H9 (cell line): ENCODE data around the gene LRFN2. TPM values are rescaled to one million over a fixed set of nuclear protein-coding genes. Genes with fewer than 3 reads are reported as not detected.

Source experiments
- DNase-seq: peaks from one replicate; pipeline ENCODE4 v3.0.0-alpha.2; 2017
- H2AFZ ChIP-seq: one replicate; pipeline ENCODE4 v1.6.1; 2013; ENCODE audit warnings: mild to moderate bottlenecking, low read length, control low read depth, moderate library complexity
- H2AK5ac ChIP-seq: 2 replicates; pipeline ENCODE4 v1.6.1; 2013; ENCODE audit warnings: low read length, control low read depth, mixed read lengths; ENCODE audit not compliant: insufficient read length
- H2BK120ac ChIP-seq: one replicate; pipeline ENCODE4 v1.6.1; 2013; ENCODE audit warnings: low read depth, mild to moderate bottlenecking, low read length, control low read depth, inconsistent platforms; ENCODE audit not compliant: poor library complexity, severe bottlenecking
- H2BK12ac ChIP-seq: 2 replicates; pipeline ENCODE4 v1.6.1; 2013; ENCODE audit warnings: low read length, control low read depth, mixed read lengths, low read depth; ENCODE audit not compliant: insufficient read length
- H2BK15ac ChIP-seq: 2 replicates; pipeline ENCODE4 v1.6.1; 2013; ENCODE audit warnings: low read depth, low read length, control low read depth
- H2BK20ac ChIP-seq: one replicate; pipeline ENCODE4 v1.6.1; 2013; ENCODE audit warnings: low read depth, mild to moderate bottlenecking, low read length, control low read depth, inconsistent platforms; ENCODE audit not compliant: poor library complexity, severe bottlenecking
- H2BK5ac ChIP-seq: 2 replicates; pipeline ENCODE4 v1.6.1; 2013; ENCODE audit warnings: low read length, control low read depth, mixed read lengths; ENCODE audit not compliant: insufficient read length
- H3K14ac ChIP-seq: 2 replicates; pipeline ENCODE4 v1.6.1; 2013; ENCODE audit warnings: low read length, control low read depth; ENCODE audit not compliant: insufficient read depth
- H3K18ac ChIP-seq: 2 replicates; pipeline ENCODE4 v1.6.1; 2013; ENCODE audit warnings: low read depth, mild to moderate bottlenecking, mixed read lengths, low read length, control low read depth; ENCODE audit not compliant: insufficient read length
- H3K23ac ChIP-seq: 2 replicates; pipeline ENCODE4 v1.6.1; 2013; ENCODE audit warnings: low read length, control low read depth, mixed read lengths, low read depth; ENCODE audit not compliant: insufficient read length
- H3K23me2 ChIP-seq: 2 replicates; pipeline ENCODE4 v1.6.1; 2013; ENCODE audit warnings: low read depth, mild to moderate bottlenecking, mixed read lengths, low read length, control low read depth; ENCODE audit not compliant: insufficient read length, poor library complexity, severe bottlenecking
- H3K27ac ChIP-seq: 2 replicates; pipeline ENCODE4 v1.5.1; 2013; ENCODE audit warnings: low read length, control low read depth, mixed read lengths, low read depth; ENCODE audit not compliant: insufficient read length
- H3K27me3 ChIP-seq: 2 replicates; pipeline ENCODE4 v1.6.1; 2013; ENCODE audit warnings: low read length, control low read depth, inconsistent platforms; ENCODE audit not compliant: insufficient read depth
- H3K4ac ChIP-seq: 2 replicates; pipeline ENCODE4 v1.6.1; 2013; ENCODE audit warnings: low read depth, mild to moderate bottlenecking, control low read depth, inconsistent platforms, low read length, moderate library complexity
- H3K4me1 ChIP-seq: 2 replicates; pipeline ENCODE4 v1.6.1; 2013; ENCODE audit warnings: low read length, control low read depth, inconsistent platforms; ENCODE audit not compliant: insufficient read depth
- H3K4me2 ChIP-seq: 2 replicates; pipeline ENCODE4 v1.6.1; 2013; ENCODE audit warnings: low read length, control low read depth, mixed read lengths; ENCODE audit not compliant: insufficient read length, insufficient read depth
- H3K56ac ChIP-seq: 2 replicates; pipeline ENCODE4 v1.6.1; 2013; ENCODE audit warnings: low read depth, mild to moderate bottlenecking, mixed read lengths, low read length, control low read depth; ENCODE audit not compliant: insufficient read length
- H3K79me1 ChIP-seq: 2 replicates; pipeline ENCODE4 v1.6.1; 2013; ENCODE audit warnings: low read depth, mild to moderate bottlenecking, moderate library complexity, low read length, control low read depth, inconsistent platforms; ENCODE audit not compliant: insufficient read depth, poor library complexity, severe bottlenecking
- H3K79me2 ChIP-seq: 2 replicates; pipeline ENCODE4 v1.6.1; 2013; ENCODE audit warnings: low read length, control low read depth, inconsistent platforms; ENCODE audit not compliant: insufficient read depth
- H3K9ac ChIP-seq: 2 replicates; pipeline ENCODE4 v1.6.1; 2013; ENCODE audit warnings: low read length, control low read depth, mixed read lengths; ENCODE audit not compliant: insufficient read length; ENCODE audit errors: extremely low read depth
- H3K9me3 ChIP-seq: one replicate; pipeline ENCODE4 v1.6.1; 2013; ENCODE audit warnings: low read depth, low read length, inconsistent platforms; ENCODE audit not compliant: control insufficient read depth
- H3T11ph ChIP-seq: one replicate; pipeline ENCODE4 v1.6.1; 2013; ENCODE audit warnings: mild to moderate bottlenecking, low read length, control low read depth, inconsistent platforms
- H4K20me1 ChIP-seq: one replicate; pipeline ENCODE4 v1.6.1; 2013; ENCODE audit not compliant: control insufficient read depth, insufficient read length, insufficient read depth
- H4K5ac ChIP-seq: 2 replicates; pipeline ENCODE4 v1.6.1; 2013; ENCODE audit warnings: low read depth, mild to moderate bottlenecking, mixed read lengths, low read length, control low read depth; ENCODE audit not compliant: insufficient read length
- H4K8ac ChIP-seq: replicated peaks from 2 replicates; pipeline ENCODE4 v1.6.1; 2013; ENCODE audit warnings: low read length, control low read depth, mixed read lengths, low read depth; ENCODE audit not compliant: insufficient read length
- H4K91ac ChIP-seq: 2 replicates; pipeline ENCODE4 v1.6.1; 2013; ENCODE audit warnings: low read depth, mild to moderate bottlenecking, moderate library complexity, mixed read lengths, low read length, control low read depth; ENCODE audit not compliant: insufficient read length
- H3K27ac Mint-ChIP-seq, 3 experiments: 2 replicates in 2 of 3; 3 replicates in 1 of 3; pipeline ENCODE4 v1.8.0; 2020 to 2021; ENCODE audit warnings: mixed read lengths in 3 of 3, mild to moderate bottlenecking in 1 of 3, moderate library complexity in 1 of 3
- H3K27me3 Mint-ChIP-seq: 2 replicates; pipeline ENCODE4 v1.8.0; 2021; ENCODE audit warnings: low read depth, mild to moderate bottlenecking, moderate library complexity, mixed read lengths
- H3K36me3 Mint-ChIP-seq, 3 experiments: 2 replicates in 2 of 3; 3 replicates in 1 of 3; pipeline ENCODE4 v1.8.0; 2020 to 2021; ENCODE audit warnings: low read depth in 3 of 3, mixed read lengths in 3 of 3; ENCODE audit not compliant: insufficient read depth in 1 of 3
- H3K4me1 Mint-ChIP-seq, 2 experiments: 2 replicates each; pipeline ENCODE4 v1.8.0; 2020; ENCODE audit warnings: mixed read lengths in 2 of 2
- H3K4me3 Mint-ChIP-seq, 2 experiments: 2 replicates in 1 of 2; 3 replicates in 1 of 2; pipeline ENCODE4 v1.8.0; 2020 to 2021; ENCODE audit warnings: mild to moderate bottlenecking in 2 of 2, mixed read lengths in 2 of 2, moderate library complexity in 1 of 2
- H3K9me3 Mint-ChIP-seq, 2 experiments: 2 replicates in 1 of 2; 3 replicates in 1 of 2; pipeline ENCODE4 v1.8.0; 2020; ENCODE audit warnings: mild to moderate bottlenecking in 2 of 2, mixed read lengths in 2 of 2, moderate library complexity in 1 of 2
- CTCF ChIP-seq: fragments of 200-600 bp; sonication (generic); conservative IDR thresholded peaks from 3 replicates; pipeline ENCODE4 v1.8.0; 2021; ENCODE audit warnings: antibody characterized with exemption, mild to moderate bottlenecking
- WGBS: extraction: QIAGEN DNeasy Blood & Tissue Kit; methylation state at CpG from one replicate; pipeline ENCODE4 v1.1.7; 2013; ENCODE audit warnings: missing lambda C conversion rate, low lambda C conversion rate, mixed read lengths; ENCODE audit not compliant: insufficient read length; ENCODE audit errors: extremely low coverage; 5-methylcytosine and 5-hydroxymethylcytosine counted together
- total RNA-seq: library from RNA; stranded (reverse); gene quantifications from 2 replicates; pipeline ENCODE4 v1.2.1, GENCODE V29; 2021

LRFN2 gene
- total RNA-seq, 1 experiment from 2014 or later, result 0.11 TPM

DNA sequence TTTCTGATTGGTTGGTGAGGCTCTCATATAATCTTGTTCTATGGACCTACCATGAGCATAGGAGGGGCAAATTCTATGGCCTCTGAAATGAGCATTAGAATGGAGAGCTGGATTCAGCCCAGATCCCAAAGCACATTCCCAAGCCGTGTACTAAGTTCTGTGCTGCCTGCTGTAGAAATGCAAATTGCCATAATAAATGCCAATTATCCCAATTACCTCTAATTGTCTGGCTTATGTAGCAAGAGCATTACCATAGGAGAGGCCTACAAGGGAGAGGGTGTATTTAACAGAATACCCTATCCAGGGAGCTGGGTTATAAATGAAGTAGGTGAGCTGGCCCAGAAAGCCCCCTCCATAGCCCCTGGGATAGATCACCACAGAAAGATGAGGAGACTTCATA lies 126.8 kb downstream of the LRFN2 start:
- Histone ChIP-seq H4K8ac (no peak overlapping the region), H2AK5ac (no peak overlapping the region), H3K79me1 (no peaks in the 10 kb centered on the region), H2BK5ac (no peak overlapping the region), H3K18ac (no peak overlapping the region), H2BK15ac (no peak overlapping the region), H3K4ac (no peak overlapping the region), H3K23ac (no peak overlapping the region), H3T11ph (no peak overlapping the region), H2AFZ (no peak overlapping the region), H2BK12ac (no peak overlapping the region), H4K20me1 (no peaks in the 10 kb centered on the region), H3K27me3 (no peaks in the 10 kb centered on the region), H3K79me2 (no peaks in the 10 kb centered on the region), H2BK20ac (no peak overlapping the region), H3K4me2 (no peak overlapping the region), H2BK120ac (no peak overlapping the region), H3K9ac (no peak overlapping the region), H4K91ac (no peak overlapping the region), H4K5ac (no peak overlapping the region), H3K27ac (no peak overlapping the region), H3K23me2 (no peaks in the 10 kb centered on the region), H3K9me3 (no peaks in the 10 kb centered on the region), H3K4me1 (no peaks in the 10 kb centered on the region), H3K56ac (no peak overlapping the region), H3K14ac (no peak overlapping the region)
- H3K36me3 Mint-ChIP-seq, result no peaks in the 10 kb centered on the region
- H3K4me3 Mint-ChIP-seq, result no peak overlapping the region
- WGBS, result no CpG with 5 or more reads among the region's 1 CpG
- no peak overlapping the region for H3K27ac Mint-ChIP-seq
- no peaks in the 10 kb centered on the region for H3K4me1 Mint-ChIP-seq
- peaks cover 0 to 4% of the 10 kb centered on the region in 2 experiments; a peak in 1 of 5 replicates for H3K9me3 Mint-ChIP-seq
- DNase-seq, result no peak
- TF ChIP-seq CTCF, result no peak
- H3K27me3 Mint-ChIP-seq, result peaks cover under 1% of the 10 kb centered on the region
